Epithelial cell of esophagus (primary cell): ENCODE measurements around the gene TMED4.

Experiments used
- DNase-seq: peaks from one replicate; pipeline ENCODE4 v3.0.0; 2010; ENCODE audit warnings: low read depth
- H3K4me3 ChIP-seq: 2 replicates; pipeline ENCODE4 v1.5.1; 2011; ENCODE audit warnings: mild to moderate bottlenecking, low read length, control low read depth
- TF ChIP-seq, protein P1 (sequence below): IDR thresholded peaks from 2 replicates; pipeline ENCODE4 v1.5.1; 2011; ENCODE audit warnings: low read depth, mild to moderate bottlenecking, low read length, control low read depth, inconsistent platforms; ENCODE audit not compliant: insufficient read depth; ENCODE audit errors: missing control alignments

Gene TMED4

DNA sequence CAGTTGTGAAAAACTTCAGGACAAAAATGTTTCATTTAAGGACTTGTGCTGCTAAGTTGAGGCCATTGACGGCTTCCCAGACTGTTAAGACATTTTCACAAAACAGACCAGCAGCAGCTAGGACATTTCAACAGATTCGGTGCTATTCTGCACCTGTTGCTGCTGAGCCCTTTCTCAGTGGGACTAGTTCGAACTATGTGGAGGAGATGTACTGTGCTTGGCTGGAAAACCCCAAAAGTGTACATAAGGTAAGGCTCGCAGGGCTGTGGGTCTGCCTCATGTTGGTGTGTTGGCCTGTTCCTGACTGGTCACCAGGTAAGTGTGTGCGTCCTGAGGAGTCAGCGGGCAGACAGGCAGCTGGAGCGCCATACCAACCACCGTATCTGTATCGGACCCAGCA lies 42.3 kb upstream of the TMED4 start:
- TF ChIP-seq, protein P1, sequence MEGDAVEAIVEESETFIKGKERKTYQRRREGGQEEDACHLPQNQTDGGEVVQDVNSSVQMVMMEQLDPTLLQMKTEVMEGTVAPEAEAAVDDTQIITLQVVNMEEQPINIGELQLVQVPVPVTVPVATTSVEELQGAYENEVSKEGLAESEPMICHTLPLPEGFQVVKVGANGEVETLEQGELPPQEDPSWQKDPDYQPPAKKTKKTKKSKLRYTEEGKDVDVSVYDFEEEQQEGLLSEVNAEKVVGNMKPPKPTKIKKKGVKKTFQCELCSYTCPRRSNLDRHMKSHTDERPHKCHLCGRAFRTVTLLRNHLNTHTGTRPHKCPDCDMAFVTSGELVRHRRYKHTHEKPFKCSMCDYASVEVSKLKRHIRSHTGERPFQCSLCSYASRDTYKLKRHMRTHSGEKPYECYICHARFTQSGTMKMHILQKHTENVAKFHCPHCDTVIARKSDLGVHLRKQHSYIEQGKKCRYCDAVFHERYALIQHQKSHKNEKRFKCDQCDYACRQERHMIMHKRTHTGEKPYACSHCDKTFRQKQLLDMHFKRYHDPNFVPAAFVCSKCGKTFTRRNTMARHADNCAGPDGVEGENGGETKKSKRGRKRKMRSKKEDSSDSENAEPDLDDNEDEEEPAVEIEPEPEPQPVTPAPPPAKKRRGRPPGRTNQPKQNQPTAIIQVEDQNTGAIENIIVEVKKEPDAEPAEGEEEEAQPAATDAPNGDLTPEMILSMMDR, result no peak
- DNase-seq, result no peak
- H3K4me3 ChIP-seq, result no peak overlapping the region

DNA sequence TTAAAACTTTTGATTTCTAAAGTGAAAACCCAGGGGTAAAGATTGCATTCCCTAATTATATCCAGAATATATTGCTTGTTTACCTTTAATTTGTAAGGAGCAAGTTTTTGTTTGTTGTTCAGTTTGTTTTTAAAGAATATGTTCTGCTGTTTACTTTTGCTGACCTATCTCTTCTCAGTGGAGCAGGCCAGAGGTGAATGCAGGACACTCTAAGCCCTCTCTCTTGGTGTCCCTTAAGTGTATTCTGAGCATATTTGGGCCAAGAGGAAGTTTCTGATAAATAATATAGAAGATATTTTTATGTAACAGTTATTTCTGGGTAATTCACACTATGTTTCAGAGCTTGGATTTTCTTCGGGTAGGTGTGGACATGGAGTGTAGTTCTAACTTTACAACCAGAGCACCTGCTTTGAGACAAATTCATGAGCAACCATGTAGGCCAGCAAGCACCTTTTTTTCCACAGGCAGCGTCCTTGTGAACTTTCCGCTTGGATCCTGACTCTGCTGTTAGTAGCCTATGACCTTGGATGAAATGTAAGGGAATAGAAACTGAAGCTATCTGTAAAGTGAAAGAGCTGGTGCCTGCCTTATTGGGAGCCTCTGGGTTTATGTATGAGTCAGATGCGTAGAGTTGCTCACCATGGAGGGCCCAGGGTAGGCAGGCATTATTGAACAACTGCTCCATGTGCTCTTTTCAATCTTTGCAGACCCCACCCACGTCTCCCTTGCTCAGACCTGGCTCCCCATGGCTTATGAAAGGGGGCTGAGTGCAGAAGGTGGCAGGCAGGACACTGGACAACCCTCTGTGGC lies 40.5 kb upstream of the TMED4 start:
- no peak overlapping the region for H3K4me3 ChIP-seq
- DNase-seq, result peak; percentile 47

DNA sequence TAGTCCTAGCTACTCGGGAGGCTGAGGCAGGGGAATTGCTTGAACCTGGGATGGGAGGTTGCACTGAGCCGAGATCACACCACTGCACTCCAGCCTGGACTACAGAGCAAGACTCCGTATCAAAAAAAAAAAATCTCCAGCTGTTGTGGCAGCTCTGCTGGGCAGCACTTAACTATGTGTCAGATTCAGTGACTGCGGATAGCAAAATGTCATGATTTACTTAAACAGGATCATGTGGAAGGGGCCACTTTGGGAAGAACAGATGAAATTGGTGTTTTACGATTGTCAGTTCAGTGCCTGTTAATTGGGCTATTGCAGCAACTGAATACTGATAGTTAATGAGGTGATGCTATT lies 39.7 kb upstream of the TMED4 start:
- H3K4me3 ChIP-seq, result no peak overlapping the region
- TF ChIP-seq, protein P1, result no peak
- DNase-seq, result no peak

More for the DNA sequence above, 40.5 kb upstream of the TMED4 start:
- TF ChIP-seq, protein P1, result no peak

DNA sequence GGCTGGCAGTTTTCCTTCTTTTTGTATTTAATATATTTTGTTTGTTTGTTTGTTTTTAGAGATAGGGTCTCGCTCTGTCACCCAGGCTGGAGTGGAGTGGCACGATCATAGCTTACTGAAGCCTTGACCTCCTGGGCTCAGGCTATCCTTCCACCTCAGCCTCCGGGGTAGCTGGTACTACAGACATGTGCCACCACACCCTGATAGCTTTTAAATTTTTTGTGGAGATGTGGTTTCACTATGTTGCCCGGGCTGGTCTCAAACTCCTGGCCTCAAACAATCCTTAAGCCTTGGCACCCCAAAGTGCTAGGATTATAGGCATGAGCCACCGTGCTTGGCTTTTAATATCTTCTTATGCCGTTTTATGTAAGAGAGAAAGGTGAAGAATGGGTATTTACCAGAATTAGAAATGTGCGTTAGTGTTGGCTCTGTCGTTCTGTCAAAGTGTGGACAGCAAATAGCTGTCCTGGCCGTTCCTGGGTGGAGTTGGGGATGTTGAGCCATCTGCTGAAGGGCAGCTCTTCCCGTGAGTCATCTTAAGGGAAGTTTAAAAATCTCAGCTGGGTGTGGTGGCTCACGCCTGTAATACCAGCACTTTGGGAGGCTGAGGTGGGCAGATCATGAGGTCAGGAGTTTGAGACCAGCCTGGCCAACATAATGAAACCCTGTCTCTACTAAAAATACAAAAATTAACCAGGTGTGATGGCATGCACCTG lies 39.2 kb upstream of the TMED4 start:
- no peak overlapping the region for H3K4me3 ChIP-seq
- TF ChIP-seq, protein P1, result no peak
- peak; percentile 70 for DNase-seq

DNA sequence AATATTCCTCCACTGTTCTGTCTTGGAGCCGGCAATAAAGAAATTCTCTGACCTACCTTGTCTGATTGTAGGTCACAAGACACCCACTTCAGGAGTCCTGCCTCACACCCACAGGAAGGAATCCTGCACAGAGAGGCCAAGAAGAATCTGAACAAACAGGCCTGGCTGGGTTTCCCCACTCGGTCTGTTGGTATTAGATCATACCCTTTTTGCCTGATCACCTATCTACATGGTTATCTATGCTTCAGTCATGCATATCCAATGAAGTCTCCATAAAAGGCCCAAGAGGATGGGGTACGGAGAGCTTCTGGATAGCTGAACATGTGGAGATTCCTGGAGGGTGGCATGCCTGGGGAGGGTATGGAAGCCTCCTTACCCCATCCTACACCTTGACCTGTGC lies 36.7 kb upstream of the TMED4 start:
- DNase-seq, result peak; percentile 95
- peak overlapping the region; percentile 10 for H3K4me3 ChIP-seq
- TF ChIP-seq, protein P1, result no peak

DNA sequence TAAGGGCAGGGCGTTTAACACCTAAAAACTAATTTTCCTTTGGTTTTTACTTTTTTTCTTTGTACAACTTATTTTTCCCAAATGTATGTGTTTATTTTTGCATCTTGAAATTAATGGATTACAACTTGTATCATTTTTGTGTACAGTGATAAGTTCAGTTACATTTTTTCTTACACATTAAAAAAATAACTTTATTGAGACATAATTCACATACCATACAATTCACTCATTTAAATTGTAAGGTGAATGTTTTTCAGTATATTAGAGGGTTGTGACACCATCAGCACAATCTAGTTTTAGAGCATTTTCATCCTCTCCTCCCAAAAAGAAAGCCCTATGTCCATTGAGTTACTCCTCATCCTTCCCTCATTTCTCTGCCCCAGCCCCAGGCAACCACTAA lies 36.0 kb upstream of the TMED4 start:
- H3K4me3 ChIP-seq, result no peak overlapping the region
- DNase-seq, result no peak
- TF ChIP-seq, protein P1, result no peak
